Muscle of leg (tissue), 11 donors: ENCODE measurements around the gene ADARB2. TPM values are rescaled to one million over a fixed set of nuclear protein-coding genes. Genes with fewer than 3 reads are reported as not detected.

Source experiments
- DNase-seq: peaks from one replicate; pipeline ENCODE4 v3.0.0; 2013
- H3K27ac ChIP-seq: one replicate; pipeline ENCODE4 v1.5.1; 2013; ENCODE audit warnings: mild to moderate bottlenecking, low read length, control low read depth
- H3K27me3 ChIP-seq: one replicate; pipeline ENCODE4 v1.6.1; 2013; ENCODE audit warnings: low read length; ENCODE audit not compliant: control insufficient read depth, insufficient read depth
- H3K36me3 ChIP-seq: one replicate; pipeline ENCODE4 v1.6.1; 2013; ENCODE audit warnings: low read length; ENCODE audit not compliant: control insufficient read depth, insufficient read depth
- H3K4me1 ChIP-seq: one replicate; pipeline ENCODE4 v1.6.1; 2013; ENCODE audit warnings: low read length; ENCODE audit not compliant: control insufficient read depth, insufficient read depth
- H3K4me3 ChIP-seq: one replicate; pipeline ENCODE4 v1.5.1; 2013; ENCODE audit warnings: low read length, control low read depth
- H3K9me3 ChIP-seq: replicated peaks from 2 replicates; pipeline ENCODE4 v1.6.1; 2013; ENCODE audit warnings: low read depth, low read length; ENCODE audit not compliant: control insufficient read depth
- WGBS: methylation state at CpG from one replicate; pipeline ENCODE4 v1.1.5; 2013; ENCODE audit warnings: missing lambda C conversion rate; ENCODE audit not compliant: insufficient coverage; 5-methylcytosine and 5-hydroxymethylcytosine counted together
- polyA plus RNA-seq, 8 donors: library from polyadenylated mRNA; unstranded; fragments of 120-200 nt; gene quantifications; one replicate each; pipeline versions ENCODE4 v1.2.1 to v1.2.3, GENCODE V29; 2013; ENCODE audit warnings: inconsistent platforms in 1 of 8, low replicate concordance in 1 of 8; ENCODE audit not compliant: insufficient read length in 8 of 8, insufficient read depth in 1 of 8
- total RNA-seq: library from RNA; stranded (reverse); fragments of 120-200 nt; gene quantifications from one replicate; pipeline ENCODE4 v1.2.4, GENCODE V29; 2013

ADARB2 gene
- total and polyA plus RNA-seq, 9 donors = 0.13 to 0.38 (median 0.23) TPM

GRCh38 chr10:1184541-1185430 is 552.5 kb downstream of the ADARB2 start:
- H3K27me3 ChIP-seq = peaks cover 8% of the 10 kb centered on the region
- H3K9me3 ChIP-seq = no peaks in the 10 kb centered on the region
- DNase-seq = no peak
- no peak overlapping the region for H3K4me3 ChIP-seq
- 84% methylated on average over 36 of the region's 45 CpGs for WGBS
- H3K27ac ChIP-seq = no peak overlapping the region
- no peaks in the 10 kb centered on the region for H3K4me1 ChIP-seq
- no peaks in the 10 kb centered on the region for H3K36me3 ChIP-seq

- DNase-seq = no peak
- WGBS = 47% methylated on average over 8 of the region's 12 CpGs
- Histone ChIP-seq H3K27ac (no peak overlapping the region), H3K9me3 (no peaks in the 10 kb centered on the region), H3K4me3 (no peak overlapping the region), H3K27me3 (peaks cover 6% of the 10 kb centered on the region), H3K4me1 (no peaks in the 10 kb centered on the region), H3K36me3 (no peaks in the 10 kb centered on the region)
Observed at GRCh38 chr10:1183701-1184100, 553.6 kb downstream of the ADARB2 start.

GRCh38 chr10:1183033-1183396 is 554.3 kb downstream of the ADARB2 start:
- 72% methylated on average over 18 of the region's 18 CpGs for WGBS

GRCh38 chr10:1182280-1183032 is 554.9 kb downstream of the ADARB2 start:
- WGBS = 81% methylated on average over 22 of the region's 30 CpGs
- DNase-seq = no peak
- Histone ChIP-seq H3K27ac (no peak overlapping the region), H3K36me3 (no peaks in the 10 kb centered on the region), H3K4me1 (no peaks in the 10 kb centered on the region), H3K9me3 (no peaks in the 10 kb centered on the region), H3K4me3 (no peak overlapping the region), H3K27me3 (peaks cover 6% of the 10 kb centered on the region)

More at GRCh38 chr10:1183033-1183396, 554.3 kb downstream of the ADARB2 start:
- Histone ChIP-seq H3K27me3 (peaks cover 6% of the 10 kb centered on the region), H3K4me1 (no peaks in the 10 kb centered on the region), H3K9me3 (no peaks in the 10 kb centered on the region), H3K36me3 (no peaks in the 10 kb centered on the region), H3K27ac (no peak overlapping the region), H3K4me3 (no peak overlapping the region)
- no peak for DNase-seq

- H3K27ac ChIP-seq = no peak overlapping the region
- H3K9me3 ChIP-seq = no peaks in the 10 kb centered on the region
- no peaks in the 10 kb centered on the region for H3K36me3 ChIP-seq
- H3K27me3 ChIP-seq = peaks cover 6% of the 10 kb centered on the region
- no peak for DNase-seq
- no peak overlapping the region for H3K4me3 ChIP-seq
- WGBS = 50% methylated on average over 10 of the region's 11 CpGs
- H3K4me1 ChIP-seq = no peaks in the 10 kb centered on the region
Observed at GRCh38 chr10:1180836-1181235, 556.5 kb downstream of the ADARB2 start.

GRCh38 chr10:1180071-1180730 is 557.1 kb downstream of the ADARB2 start:
- 87% methylated on average over 14 of the region's 16 CpGs for WGBS
- Histone ChIP-seq H3K4me1 (no peaks in the 10 kb centered on the region), H3K9me3 (no peaks in the 10 kb centered on the region), H3K4me3 (no peak overlapping the region), H3K36me3 (no peaks in the 10 kb centered on the region), H3K27me3 (peaks cover 6% of the 10 kb centered on the region), H3K27ac (no peak overlapping the region)
- no peak for DNase-seq

- peaks cover 5% of the 10 kb centered on the region for H3K27me3 ChIP-seq
Observed at GRCh38 chr10:1179346-1180070, 557.8 kb downstream of the ADARB2 start.

GRCh38 chr10:1178506-1178905 is 558.8 kb downstream of the ADARB2 start:
- no peaks in the 10 kb centered on the region for H3K36me3 ChIP-seq
- DNase-seq = no peak
- no peak overlapping the region for H3K4me3 ChIP-seq
- no peak overlapping the region for H3K27ac ChIP-seq
- H3K27me3 ChIP-seq = peaks cover 1% of the 10 kb centered on the region
- no peaks in the 10 kb centered on the region for H3K4me1 ChIP-seq
- H3K9me3 ChIP-seq = no peaks in the 10 kb centered on the region
- 79% methylated on average over 11 of the region's 16 CpGs for WGBS

More at GRCh38 chr10:1179346-1180070, 557.8 kb downstream of the ADARB2 start:
- WGBS = 95% methylated on average over 16 of the region's 20 CpGs
- Histone ChIP-seq H3K9me3 (no peaks in the 10 kb centered on the region), H3K4me3 (no peak overlapping the region), H3K4me1 (no peaks in the 10 kb centered on the region), H3K36me3 (no peaks in the 10 kb centered on the region), H3K27ac (no peak overlapping the region)
- no peak for DNase-seq

GRCh38 chr10:1177936-1178335 is 559.4 kb downstream of the ADARB2 start:
- 86% methylated on average over 6 of the region's 9 CpGs for WGBS
- no peaks in the 10 kb centered on the region for H3K36me3 ChIP-seq
- no peak overlapping the region for H3K4me3 ChIP-seq
- H3K27ac ChIP-seq = no peak overlapping the region
- H3K9me3 ChIP-seq = no peaks in the 10 kb centered on the region
- no peaks in the 10 kb centered on the region for H3K27me3 ChIP-seq
- no peaks in the 10 kb centered on the region for H3K4me1 ChIP-seq
- no peak for DNase-seq
